ENCODE results near the gene ZNF525. TPM values are rescaled to one million over a fixed set of nuclear protein-coding genes. Genes with fewer than 3 reads are reported as not detected.

ZNF525 gene
- total RNA-seq, 4 donors from 2014 or later: 9.2 to 14.5 (median 11.8) TPM

- no peaks in the 10 kb centered on the region for H3K36me3 ChIP-seq
- H3K27ac ChIP-seq: peak overlapping the region; percentile 59 to 81 (median 79)
- peaks cover 0 to 15% (median 0%) of the 10 kb centered on the region in 3 donors for H3K4me1 ChIP-seq
- ATAC-seq: peak; percentile 48
- no peaks in the 10 kb centered on the region for H3K9me3 ChIP-seq
- H3K4me3 ChIP-seq: peak overlapping the region; percentile 62 to 81
- TF ChIP-seq CTCF (IDR thresholded peaks at IDR 0.05): no peak
- no peak for TF ChIP-seq POLR2AphosphoS5 (IDR thresholded peaks at IDR 0.05)
- TF ChIP-seq POLR2A (IDR thresholded peaks at IDR 0.05): no peak
- no peak for TF ChIP-seq EP300 (IDR thresholded peaks at IDR 0.05)
- H3K27me3 ChIP-seq: no peaks in the 10 kb centered on the region
- 1% methylated on average over 21 of the region's 32 CpGs; no CpG with 5 or more reads in 1 of the 2 donors for WGBS, 2 donors (ENCODE audit: low coverage in 1 of 2)
Measured at GRCh38 chr19:53365899-53366493, 491 bp downstream of the ZNF525 start.

- H3K27ac ChIP-seq: no peak overlapping the region
- peaks cover 0 to under 1% (median 0%) of the 10 kb centered on the region in 3 donors for H3K4me1 ChIP-seq
- no peak for TF ChIP-seq CTCF (IDR thresholded peaks at IDR 0.05)
- no peak for TF ChIP-seq POLR2AphosphoS5 (IDR thresholded peaks at IDR 0.05)
- no peak for TF ChIP-seq POLR2A (IDR thresholded peaks at IDR 0.05)
- no peak for TF ChIP-seq EP300 (IDR thresholded peaks at IDR 0.05)
- no peak for ATAC-seq
- 85 to 100% methylated on average over 2 to 4 of the region's 4 CpGs for WGBS, 2 donors (ENCODE audit: low coverage in 1 of 2)
- no peak overlapping the region for H3K4me3 ChIP-seq
- H3K36me3 ChIP-seq: peaks cover 0 to 52% of the 10 kb centered on the region in 2 donors
- no peaks in the 10 kb centered on the region for H3K27me3 ChIP-seq
- no peaks in the 10 kb centered on the region for H3K9me3 ChIP-seq
Measured at GRCh38 chr19:53372196-53372595, 6.7 kb downstream of the ZNF525 start.

- Histone ChIP-seq H3K36me3 (peaks cover 0 to 73% of the 10 kb centered on the region in 2 donors), H3K27ac (no peak overlapping the region), H3K9me3 (no peaks in the 10 kb centered on the region), H3K27me3 (no peaks in the 10 kb centered on the region), H3K4me1 (no peaks in the 10 kb centered on the region), H3K4me3 (no peak overlapping the region)
- WGBS, 2 donors (ENCODE audit: low coverage in 1 of 2): 70 to 78% methylated on average over 2 to 3 of the region's 3 CpGs
- ATAC-seq: no peak
- TF ChIP-seq POLR2A (IDR thresholded peaks at IDR 0.05): no peak
- TF ChIP-seq POLR2AphosphoS5 (IDR thresholded peaks at IDR 0.05): no peak
- no peak for TF ChIP-seq EP300 (IDR thresholded peaks at IDR 0.05)
- no peak for TF ChIP-seq CTCF (IDR thresholded peaks at IDR 0.05)
Measured at GRCh38 chr19:53374288-53374687, 8.8 kb downstream of the ZNF525 start.

GRCh38 chr19:53374743-53375142 lies 9.2 kb downstream of the ZNF525 start:
- ATAC-seq: no peak
- no peak for TF ChIP-seq EP300 (IDR thresholded peaks at IDR 0.05)
- no peak for TF ChIP-seq POLR2A (IDR thresholded peaks at IDR 0.05)
- TF ChIP-seq CTCF (IDR thresholded peaks at IDR 0.05): no peak
- no peak for TF ChIP-seq POLR2AphosphoS5 (IDR thresholded peaks at IDR 0.05)
- Histone ChIP-seq H3K9me3 (no peaks in the 10 kb centered on the region), H3K27me3 (no peaks in the 10 kb centered on the region), H3K4me3 (no peak overlapping the region), H3K36me3 (peaks cover 0 to 78% of the 10 kb centered on the region in 2 donors), H3K4me1 (no peaks in the 10 kb centered on the region), H3K27ac (no peak overlapping the region)
- WGBS, 2 donors (ENCODE audit: low coverage in 1 of 2): 91 to 100% methylated on average over 1 of the region's 1 CpG

- ATAC-seq: no peak
- H3K27ac ChIP-seq: no peak overlapping the region
- H3K9me3 ChIP-seq: peaks cover 0 to 22% (median 0%) of the 10 kb centered on the region in 3 donors
- no peak for TF ChIP-seq POLR2AphosphoS5 (IDR thresholded peaks at IDR 0.05)
- H3K36me3 ChIP-seq: peaks cover 4 to 81% of the 10 kb centered on the region in 2 donors
- no peaks in the 10 kb centered on the region for H3K4me1 ChIP-seq
- no peak overlapping the region for H3K4me3 ChIP-seq
- 85 to 100% methylated on average over 1 to 3 of the region's 3 CpGs for WGBS, 2 donors (ENCODE audit: low coverage in 1 of 2)
- H3K27me3 ChIP-seq: no peaks in the 10 kb centered on the region
Measured at GRCh38 chr19:53381376-53381775, 15.9 kb downstream of the ZNF525 start.
